GM21723 (cell line): ENCODE measurements around the gene RASGRF1.
"Not testable (repeated sequence)": the region's sequence is repeated elsewhere in the genome, so short reads cannot be mapped to it uniquely, and the experiment has no call there.

Source experiments
- ATAC-seq: cut with Tn5 transposase; IDR thresholded peaks from one replicate; pipeline ENCODE4 v1.9.1; 2021; ENCODE audit warnings: mild to moderate bottlenecking, moderate library complexity; ENCODE audit not compliant: unreplicated experiment

Gene RASGRF1

DNA sequence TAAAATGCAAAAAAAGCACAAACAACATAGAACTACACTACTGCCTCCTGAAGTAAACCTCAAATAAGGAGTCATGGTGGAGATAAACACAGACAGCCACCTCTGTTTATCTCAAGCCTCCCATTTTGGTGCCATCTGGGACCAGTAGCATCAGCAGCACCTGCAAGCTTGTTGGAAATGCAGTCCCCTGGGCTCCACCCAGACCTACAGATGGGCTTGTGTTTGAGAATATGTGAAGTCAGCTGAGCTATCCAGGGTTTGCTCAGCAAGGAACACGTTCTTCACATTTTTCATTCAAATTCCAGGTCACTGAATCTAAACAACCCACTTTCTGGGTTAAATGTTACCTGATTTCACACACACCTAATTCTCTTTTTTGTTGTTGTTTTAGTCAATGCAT is 45.5 kb downstream of the RASGRF1 start:
- ATAC-seq = no peak

DNA sequence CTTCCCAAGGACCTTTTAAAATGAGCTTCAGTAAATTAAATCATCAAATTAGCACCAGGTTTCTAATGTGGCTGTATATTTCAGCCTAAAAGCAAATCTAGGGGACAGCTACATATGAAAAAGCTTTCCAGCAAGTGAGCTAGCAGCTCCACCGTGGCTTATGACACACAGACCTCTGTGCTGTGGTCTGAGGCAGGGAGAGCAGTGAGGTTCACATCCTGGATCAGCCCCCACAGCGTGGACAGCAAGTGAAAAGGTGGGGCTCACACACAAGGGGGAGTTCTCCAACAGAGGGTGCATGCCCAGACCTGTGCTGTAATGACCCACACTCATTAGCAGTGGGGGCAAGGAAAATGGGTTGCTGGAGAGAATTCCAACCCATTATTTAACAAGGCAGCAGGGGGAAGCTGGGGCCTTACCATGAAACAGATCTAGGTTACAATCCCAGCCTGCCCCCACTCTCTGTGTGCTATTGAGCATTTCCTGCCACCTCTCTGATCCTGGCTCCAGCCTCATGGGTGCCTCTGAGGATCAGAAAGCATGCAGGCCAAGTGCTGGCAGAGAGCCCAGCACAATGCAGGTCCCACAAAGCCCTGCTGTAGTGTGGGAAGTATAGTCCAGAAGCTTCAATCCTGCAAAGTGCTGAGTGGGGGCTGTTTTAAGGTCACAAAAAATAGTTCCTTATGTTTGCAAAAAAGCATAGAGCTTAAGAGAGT is 48.2 kb downstream of the RASGRF1 start:
- no peak for ATAC-seq

DNA sequence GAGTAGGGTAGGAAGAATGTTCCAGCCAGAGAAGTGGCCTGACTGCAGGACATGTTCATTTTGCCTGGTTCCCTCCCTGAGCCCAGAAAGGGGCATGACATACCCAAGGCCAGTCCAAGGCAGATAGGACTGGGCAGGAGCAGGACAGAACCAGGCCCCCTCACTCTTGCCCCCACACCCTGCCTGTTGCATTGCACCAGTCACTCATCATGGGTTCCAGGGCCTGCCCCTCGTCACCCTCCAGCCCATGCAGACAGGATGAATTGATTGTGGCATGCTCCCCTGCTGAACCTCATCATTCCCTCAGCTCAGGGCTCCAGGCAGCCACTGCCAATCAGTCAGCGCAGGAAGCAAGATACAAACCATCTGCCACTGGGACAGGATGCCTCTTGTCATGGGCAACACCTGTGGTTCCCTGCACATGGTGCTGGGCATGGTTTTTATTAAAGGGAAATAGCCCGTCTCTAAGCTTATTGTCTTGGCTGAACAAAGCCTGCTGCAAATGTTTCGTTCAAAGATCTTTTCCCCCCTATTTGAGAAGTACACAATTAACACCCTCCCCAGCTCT is 48.9 kb downstream of the RASGRF1 start:
- ATAC-seq = no peak

DNA sequence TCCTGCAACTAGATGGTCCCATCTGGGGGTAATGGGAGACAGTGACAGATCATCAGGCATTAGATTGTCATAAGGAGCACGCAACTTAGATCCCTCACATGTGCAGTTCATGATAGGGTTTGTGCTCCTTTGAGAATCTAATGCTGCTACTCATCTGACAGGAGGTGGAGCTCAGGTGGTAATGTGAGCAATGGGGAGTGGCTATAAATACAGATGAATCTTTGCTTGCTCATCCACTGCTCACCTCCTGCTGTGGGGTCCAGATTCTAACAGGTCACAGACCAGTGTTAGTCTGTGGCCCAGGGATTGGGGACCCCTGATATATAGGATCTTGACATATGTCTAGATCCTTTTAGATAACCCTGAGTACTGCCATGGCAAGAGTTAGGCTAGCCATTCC is 52.7 kb downstream of the RASGRF1 start:
- no peak for ATAC-seq

DNA sequence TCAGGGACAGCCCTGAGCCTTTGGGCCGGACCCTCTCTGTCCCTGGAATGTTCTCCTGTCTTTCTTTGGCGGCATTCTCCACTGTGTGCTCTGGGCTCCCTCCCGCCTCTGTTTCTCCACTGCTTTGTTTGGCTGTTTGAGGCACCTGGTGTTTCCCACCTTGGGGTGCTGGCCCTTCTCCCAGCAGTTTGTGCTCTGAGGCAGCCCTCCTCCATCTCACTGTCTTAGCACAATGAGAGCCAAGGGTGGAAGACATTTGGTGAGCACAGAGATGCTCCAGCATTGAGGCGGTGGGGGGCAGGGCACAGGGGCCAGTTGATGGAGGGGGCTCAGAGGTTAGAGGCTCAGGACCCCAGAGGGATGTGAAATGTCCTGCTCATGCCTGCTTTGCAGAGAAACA is 54.3 kb downstream of the RASGRF1 start:
- ATAC-seq = no peak

DNA sequence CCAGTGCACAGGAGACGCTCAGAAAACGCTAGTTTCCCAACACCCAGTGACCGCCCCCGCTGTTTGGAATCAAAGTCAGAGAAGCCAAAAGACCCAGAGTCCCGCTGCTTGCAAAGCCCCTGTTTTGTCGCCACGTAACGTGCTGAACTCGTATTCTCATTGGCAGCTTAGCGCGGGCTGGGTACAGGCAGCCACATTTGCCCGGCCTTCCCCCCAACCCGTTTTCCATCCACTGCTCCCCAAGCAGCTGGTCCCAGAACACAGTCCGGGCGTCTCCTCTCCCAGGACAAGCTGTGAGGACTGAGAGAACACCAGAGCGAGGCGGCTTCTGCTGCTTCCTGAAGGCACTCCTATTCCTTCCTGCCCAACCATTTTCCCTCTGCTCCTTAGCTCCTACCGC is 54.8 kb downstream of the RASGRF1 start:
- no peak for ATAC-seq

DNA sequence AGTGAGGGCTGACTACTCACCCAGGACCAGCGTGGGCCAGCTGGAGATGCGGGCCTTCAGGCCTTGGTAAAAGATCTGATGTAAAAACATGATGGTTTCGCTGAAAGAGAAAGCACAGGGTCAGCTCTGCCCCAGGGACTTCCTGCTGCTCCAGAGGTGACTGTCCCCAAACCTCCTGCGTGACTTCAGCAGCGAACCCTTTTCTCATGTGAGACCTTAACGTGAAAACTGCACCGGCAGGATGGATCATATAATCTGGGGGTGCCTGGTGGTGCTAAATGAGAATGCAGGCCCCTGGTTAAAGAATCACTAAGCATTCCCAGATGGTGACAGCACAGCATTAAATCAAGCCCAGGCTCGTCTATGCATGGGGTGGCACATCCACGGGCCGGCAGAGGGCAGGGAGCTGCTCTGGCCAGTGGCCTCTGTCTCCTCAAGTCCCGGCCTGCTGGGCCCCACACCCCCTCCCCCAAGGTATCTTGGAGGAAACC is 55.4 kb downstream of the RASGRF1 start:
- no peak for ATAC-seq

DNA sequence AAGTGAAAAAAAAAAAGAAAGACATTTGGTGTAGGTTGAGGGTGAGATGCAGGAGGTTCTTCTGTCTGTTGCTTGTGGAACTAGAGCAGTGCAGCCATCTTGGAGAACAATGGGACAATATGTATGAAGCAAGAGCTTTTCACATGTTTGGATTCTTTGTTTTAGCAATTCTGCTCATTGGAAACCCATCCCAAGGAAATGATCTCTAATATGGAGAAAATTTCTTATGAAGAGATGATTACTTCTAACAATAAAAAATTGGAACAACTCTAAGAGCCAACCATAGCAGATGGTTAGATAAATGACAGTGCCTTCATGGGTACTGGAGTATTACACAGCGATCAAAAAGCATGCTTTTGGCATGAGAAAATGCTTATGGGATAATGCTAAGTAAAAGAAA is 56.3 kb downstream of the RASGRF1 start:
- no peak for ATAC-seq

DNA sequence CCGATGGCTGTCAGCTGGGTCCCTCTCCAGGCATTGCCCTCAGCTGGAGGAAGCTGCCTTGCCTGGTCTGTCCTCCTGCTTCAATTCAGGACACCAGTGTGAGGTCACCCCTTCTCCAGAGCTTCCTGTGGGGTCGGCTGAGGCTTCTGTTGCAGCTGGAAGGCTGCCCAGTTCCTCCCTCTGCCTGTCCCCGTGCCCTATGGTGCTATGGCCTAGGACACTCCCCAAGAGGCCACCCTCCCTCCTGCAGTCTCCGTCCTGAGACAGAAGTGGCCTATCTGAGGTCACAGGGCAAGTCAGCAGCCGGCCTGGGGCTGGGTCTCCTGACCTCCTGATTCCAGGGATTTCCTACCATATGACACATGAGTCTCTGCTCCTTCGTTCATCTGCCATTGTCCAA is 57.9 kb downstream of the RASGRF1 start:
- no peak for ATAC-seq

DNA sequence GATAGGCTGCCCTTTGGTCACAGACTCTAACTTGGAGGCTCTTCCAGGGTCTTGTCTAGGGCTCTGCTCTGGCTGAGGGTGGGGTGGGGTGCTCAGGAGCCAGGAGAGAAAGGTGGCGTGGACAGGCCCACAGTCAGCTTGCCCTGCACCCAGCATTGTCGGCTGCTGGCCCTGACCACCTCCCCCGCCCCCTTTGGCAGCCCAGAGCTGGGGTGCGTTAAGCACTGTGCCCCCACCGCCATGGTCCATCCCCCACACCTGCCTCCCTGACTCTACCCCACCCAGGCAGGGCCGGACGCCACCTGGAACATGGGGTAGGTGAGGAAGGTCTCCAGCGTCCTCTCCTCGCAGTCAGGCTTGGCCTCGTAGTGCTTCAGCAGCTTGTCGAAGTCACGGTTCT is 58.8 kb downstream of the RASGRF1 start:
- no peak for ATAC-seq

DNA sequence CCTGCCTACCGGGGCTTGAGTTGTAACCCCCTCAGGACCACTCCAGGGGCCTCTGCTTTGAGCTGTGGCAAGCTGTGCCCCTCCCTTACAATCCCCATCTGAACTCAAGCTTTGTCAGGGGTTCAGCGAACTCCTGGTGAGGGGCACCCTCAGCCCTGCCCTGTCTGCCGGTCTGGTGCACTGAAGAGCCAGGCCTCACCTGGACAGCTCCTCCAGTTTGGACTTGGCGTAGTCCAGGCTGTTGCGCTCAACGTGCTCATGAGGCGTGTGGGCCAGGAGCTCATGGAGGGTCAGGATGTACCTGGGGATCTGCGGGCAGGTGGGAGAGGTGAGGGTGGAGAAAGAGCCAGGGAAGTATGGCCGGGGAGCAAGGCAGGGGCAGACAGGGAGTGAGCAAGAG is 59.4 kb downstream of the RASGRF1 start:
- ATAC-seq = no peak

DNA sequence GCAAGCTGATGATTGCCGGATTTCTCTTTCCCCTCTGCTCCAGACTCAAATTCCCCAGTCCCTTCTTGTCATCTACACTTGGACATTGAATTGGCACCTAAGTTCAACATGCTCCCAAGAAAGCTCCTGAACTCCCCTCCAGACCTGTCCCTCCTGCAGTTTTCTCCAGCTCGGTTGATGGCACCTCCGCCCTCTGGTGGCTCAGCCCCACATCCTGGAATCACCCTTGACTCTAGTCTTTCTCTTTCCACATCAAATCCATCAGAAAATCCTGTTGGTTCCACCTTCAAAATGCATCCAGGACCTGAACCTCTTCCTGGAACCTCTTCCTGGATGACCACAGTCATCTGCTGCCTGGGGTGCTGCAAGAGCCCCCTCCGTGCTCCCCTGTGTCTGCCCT is 60.1 kb downstream of the RASGRF1 start:
- no peak for ATAC-seq

DNA sequence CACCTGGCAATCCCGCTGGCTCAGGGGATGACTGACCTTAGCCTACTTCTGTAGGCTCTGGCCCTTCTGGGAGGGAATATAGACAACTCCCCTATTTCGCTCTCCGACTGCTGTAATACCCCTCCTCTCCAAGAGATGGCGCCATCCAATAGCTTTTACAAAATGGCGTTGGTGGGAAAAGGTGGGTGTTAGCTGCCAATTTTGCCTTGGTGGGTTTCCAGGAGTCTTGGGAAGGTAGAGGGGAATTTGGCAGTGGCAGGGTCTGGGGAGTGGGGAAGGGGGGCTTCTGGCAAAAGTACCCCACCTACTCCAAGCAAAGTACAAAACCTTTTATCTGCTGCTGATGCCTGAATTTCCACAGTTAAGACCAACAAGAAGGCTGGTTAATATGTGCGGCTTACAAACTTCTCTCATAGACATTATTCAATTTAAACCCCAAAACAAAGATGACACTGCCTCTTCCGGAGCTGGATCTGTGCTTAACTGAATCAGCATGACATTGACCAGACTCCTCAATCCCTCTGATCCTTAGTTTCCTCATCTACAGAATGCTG is 62.1 kb downstream of the RASGRF1 start:
- no peak for ATAC-seq

DNA sequence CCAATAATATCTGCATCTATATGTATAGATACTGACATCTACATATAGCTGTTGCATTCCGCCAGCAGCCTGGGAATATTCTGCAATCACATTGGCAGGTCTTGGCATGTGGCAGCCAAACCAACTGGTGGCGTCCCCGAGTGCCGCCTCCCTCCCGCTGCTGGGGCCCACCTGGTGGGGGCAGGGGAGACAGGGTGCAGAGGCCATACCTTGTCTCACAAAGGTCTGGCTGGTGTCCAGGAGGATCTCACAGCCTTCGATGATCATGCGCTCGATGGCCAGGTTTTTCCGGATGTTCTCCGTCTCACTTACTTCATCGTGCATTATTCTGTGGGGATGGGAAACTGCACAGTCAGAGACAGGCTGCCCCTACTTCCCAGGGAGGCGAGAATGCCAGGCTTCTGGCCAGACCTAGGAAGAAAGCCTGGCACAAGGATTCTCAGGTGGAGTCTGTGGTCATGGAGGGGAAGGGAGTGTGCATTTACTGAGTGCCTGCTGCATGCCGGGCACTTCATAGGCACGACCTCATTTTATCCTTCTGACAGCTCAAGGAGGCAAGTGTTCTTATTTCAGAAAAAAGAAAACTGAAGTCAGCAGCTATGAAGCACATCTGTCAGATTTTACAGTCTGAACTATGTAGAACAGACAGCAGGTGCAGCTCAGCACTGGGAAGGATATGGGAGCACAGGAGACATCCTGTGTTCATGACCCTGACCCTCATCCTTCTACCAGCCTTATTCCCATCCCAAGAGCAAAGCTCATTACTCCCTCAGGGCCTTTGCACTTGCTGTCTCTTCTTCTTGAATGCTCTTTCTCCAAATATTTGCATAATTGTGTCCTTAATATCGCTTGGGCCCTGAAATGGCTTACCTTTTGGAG is 62.8 kb downstream of the RASGRF1 start:
- ATAC-seq = no peak

DNA sequence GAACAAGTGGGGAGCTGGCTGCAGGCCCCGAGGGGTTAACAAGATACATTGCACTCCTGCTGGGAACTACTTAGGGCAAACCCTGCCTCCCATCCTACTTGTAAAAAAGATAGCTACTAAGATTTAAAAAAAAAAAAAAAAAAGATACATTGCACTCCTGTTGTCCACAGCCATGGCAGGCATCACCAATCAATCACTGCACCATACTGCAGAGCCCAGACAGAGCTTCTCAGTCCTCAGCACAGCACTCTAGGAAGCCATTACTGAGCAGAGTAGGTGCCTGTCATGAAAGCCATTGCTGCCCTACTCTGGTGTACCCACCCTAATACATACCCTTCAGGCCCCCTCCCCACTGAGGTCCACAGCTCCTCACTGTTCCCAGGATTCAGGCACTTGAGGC is 64.8 kb downstream of the RASGRF1 start:
- no peak for ATAC-seq

DNA sequence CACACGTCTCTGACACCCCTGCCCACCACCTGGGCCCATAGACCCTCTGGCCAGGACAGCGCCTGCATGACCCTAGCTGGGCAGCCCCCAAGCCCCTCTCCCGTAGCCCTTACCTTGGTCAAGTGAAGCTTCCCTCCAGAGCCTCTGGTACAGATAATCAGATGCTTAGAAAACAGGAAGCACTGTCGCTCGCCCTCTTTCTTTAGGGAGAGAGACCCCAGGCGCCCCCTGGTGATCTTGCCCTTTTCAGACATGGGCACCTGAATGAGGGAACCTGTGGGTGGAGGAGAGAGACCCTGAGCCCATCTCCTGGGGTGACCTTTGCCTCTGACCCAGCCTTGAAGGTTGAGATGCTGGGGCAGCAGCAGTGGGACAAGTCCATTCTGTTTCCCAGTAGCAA is 65.4 kb downstream of the RASGRF1 start:
- no peak for ATAC-seq

DNA sequence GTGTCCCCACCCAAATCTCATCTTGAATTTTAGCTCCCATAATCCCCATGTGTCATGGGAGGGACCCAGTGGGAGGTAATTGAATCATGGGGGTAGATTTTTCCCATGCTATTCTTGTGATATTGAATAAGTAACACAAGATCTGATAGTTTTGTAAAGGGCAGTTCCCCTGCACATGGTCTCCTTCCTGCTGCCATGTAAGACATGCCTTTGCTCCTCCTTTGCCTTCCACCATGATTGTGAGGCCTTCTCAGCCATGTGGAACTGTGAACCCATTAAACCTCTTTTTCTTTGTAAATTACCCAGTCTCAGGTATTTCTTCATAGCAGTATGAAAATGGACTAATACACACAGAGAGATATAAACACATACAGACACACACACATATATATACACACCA is 66.1 kb downstream of the RASGRF1 start:
- not testable (repeated sequence) for ATAC-seq

DNA sequence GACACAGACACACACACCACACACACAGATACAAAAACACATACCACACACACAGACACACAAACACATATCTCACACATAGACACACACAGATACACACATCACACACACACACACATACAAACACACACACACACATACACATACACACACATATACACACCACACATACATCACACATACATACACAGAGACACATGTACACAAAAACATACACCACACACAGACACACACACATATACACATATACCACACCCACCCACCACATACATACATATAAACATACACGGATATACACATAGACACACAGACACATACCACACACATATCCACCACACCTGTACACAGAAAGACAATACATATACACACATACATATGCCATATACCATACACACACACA is 66.7 kb downstream of the RASGRF1 start:
- ATAC-seq = no peak

DNA sequence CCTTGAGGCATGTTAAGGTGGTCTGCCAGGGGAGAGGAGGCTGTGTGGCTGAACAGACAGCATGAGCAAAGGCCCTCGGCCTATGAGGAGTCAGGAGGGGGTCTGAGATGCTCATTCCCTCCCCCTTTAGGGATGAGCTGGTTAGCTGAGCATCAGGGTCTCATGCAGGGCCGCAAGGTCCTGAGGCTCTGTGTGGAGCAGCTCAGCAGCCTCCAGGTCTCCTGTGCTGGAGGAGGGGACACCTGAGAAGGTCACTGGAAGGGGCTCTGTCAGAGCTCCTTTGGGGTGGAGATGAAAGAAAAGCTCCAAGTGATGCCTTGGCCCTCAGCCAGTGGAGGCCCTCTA is 67.1 kb downstream of the RASGRF1 start:
- ATAC-seq = no peak

DNA sequence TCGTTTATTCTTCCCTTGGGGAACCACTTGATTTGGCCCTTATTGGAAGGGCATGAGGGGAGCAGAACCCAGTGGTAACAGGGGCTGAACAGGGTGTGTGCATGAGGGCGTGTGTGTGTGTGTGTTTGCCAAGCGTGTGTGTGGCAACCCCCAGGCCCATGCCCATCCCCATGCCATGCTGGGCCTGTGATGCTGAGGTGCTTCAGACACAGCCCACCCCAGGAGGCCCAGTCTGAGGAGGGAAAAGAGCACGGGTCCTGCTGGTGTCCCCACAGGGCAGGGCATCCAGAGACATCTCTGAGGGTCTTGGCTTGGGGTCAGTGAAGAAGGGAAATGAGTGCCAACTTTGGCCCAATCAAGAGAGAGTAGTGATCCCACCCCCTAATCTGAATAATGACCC is 71.6 kb downstream of the RASGRF1 start:
- no peak for ATAC-seq

DNA sequence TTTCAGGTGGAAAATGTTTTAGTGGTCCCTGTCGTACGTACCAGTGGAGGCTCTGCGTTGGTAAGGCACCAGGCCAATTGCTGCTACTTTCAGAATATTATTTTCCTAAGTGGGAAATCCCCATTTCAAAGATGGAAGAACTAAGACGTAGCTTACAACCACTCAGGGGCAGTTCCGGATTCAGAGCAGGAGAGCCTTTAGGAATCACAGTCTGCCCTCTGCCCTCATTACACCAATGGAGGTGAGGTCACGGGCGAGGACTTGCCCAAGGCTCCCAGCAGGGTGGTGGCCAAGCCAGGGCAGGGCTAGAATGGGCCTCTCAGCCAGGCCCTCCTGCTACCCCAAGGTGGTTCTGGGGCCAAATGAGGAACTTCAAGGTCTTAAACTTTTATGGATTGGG is 72.6 kb downstream of the RASGRF1 start:
- ATAC-seq = no peak
